Liver (tissue), 9 donors: ENCODE data around the gene VPS4B. TPM values are rescaled to one million over a fixed set of nuclear protein-coding genes. Genes with fewer than 3 reads are reported as not detected.

ENCODE experiments used
- DNase-seq: peaks from one replicate; pipeline ENCODE4 v3.0.0-alpha.2; 2017; ENCODE audit warnings: low spot score
- H3K27ac ChIP-seq, 2 donors: one replicate each; pipeline ENCODE4 v1.7.0; 2013; ENCODE audit warnings: inconsistent platforms in 2 of 2, low read length in 2 of 2, control low read depth in 1 of 2, low read depth in 1 of 2, mild to moderate bottlenecking in 1 of 2
- H3K27me3 ChIP-seq, 4 donors: one replicate each; pipeline versions ENCODE4 v1.6.1 to v1.7.0; 2013; ENCODE audit warnings: low read length in 3 of 4, inconsistent platforms in 1 of 4, mild to moderate bottlenecking in 1 of 4, moderate library complexity in 1 of 4; ENCODE audit not compliant: control insufficient read depth in 4 of 4, insufficient read depth in 4 of 4
- H3K36me3 ChIP-seq, 4 donors: one replicate each; pipeline versions ENCODE4 v1.6.1 to v1.7.0; 2013; ENCODE audit warnings: low read length in 3 of 4, mild to moderate bottlenecking in 3 of 4, low read depth in 1 of 4, moderate library complexity in 1 of 4; ENCODE audit not compliant: control insufficient read depth in 4 of 4, insufficient read depth in 3 of 4
- H3K4me1 ChIP-seq, 4 donors: one replicate each; pipeline versions ENCODE4 v1.6.1 to v1.7.0; 2013; ENCODE audit warnings: low read length in 3 of 4, mild to moderate bottlenecking in 3 of 4, moderate library complexity in 1 of 4; ENCODE audit not compliant: control insufficient read depth in 4 of 4, insufficient read depth in 4 of 4
- H3K4me3 ChIP-seq, 3 donors: one replicate each; pipeline versions ENCODE4 v1.6.1 to v1.7.0; 2013; ENCODE audit warnings: low read length in 3 of 3, control low read depth in 1 of 3, low read depth in 1 of 3, mild to moderate bottlenecking in 1 of 3
- H3K9ac ChIP-seq, 2 donors: one replicate each; pipeline ENCODE4 v1.7.0; 2013; ENCODE audit warnings: low read length in 2 of 2, mild to moderate bottlenecking in 2 of 2, moderate library complexity in 2 of 2, control low read depth in 1 of 2, low read depth in 1 of 2
- H3K9me3 ChIP-seq, 4 donors: one replicate each; pipeline versions ENCODE4 v1.6.1 to v1.7.0; 2013; ENCODE audit warnings: low read length in 3 of 4; ENCODE audit not compliant: control insufficient read depth in 4 of 4
- CTCF ChIP-seq: fragments of 150-350 bp; IDR thresholded peaks from 2 replicates; pipeline ENCODE4 v1.5.1; 2017; ENCODE audit warnings: improper control_type of control experiment, low read depth, low read length; ENCODE audit not compliant: missing input control
- EGR1 ChIP-seq, 2 donors: IDR thresholded peaks; 2 replicates each; pipeline ENCODE4 v1.6.1; 2016 to 2018; ENCODE audit warnings: antibody characterized with exemption in 2 of 2, low read depth in 2 of 2
- FOXA1 ChIP-seq: IDR thresholded peaks from 2 replicates; pipeline ENCODE4 v1.6.1; 2016; ENCODE audit warnings: antibody characterized with exemption
- FOXA2 ChIP-seq: IDR thresholded peaks from 2 replicates; pipeline ENCODE4 v1.6.1; 2016; ENCODE audit warnings: antibody characterized with exemption
- GABPA ChIP-seq, 2 donors: IDR thresholded peaks in 1 of 2; conservative IDR thresholded peaks in 1 of 2; 2 replicates each; pipeline ENCODE4 v1.6.1; 2016; ENCODE audit warnings: antibody characterized with exemption in 2 of 2, mild to moderate bottlenecking in 1 of 2, moderate library complexity in 1 of 2
- HNF4G ChIP-seq: IDR thresholded peaks from 2 replicates; pipeline ENCODE4 v1.6.1; 2016; ENCODE audit warnings: antibody characterized with exemption
- JUND ChIP-seq, 2 donors: IDR thresholded peaks; 2 replicates each; pipeline ENCODE4 v1.6.1; 2016; ENCODE audit warnings: antibody characterized with exemption in 2 of 2
- MAX ChIP-seq: IDR thresholded peaks from 2 replicates; pipeline ENCODE4 v1.6.1; 2016; ENCODE audit warnings: antibody characterized with exemption
- NR2F2 ChIP-seq: IDR thresholded peaks from 2 replicates; pipeline ENCODE4 v1.6.1; 2016; ENCODE audit warnings: antibody characterized with exemption
- RAD21 ChIP-seq, 2 donors: IDR thresholded peaks; 2 replicates each; pipeline ENCODE4 v1.6.1; 2016; ENCODE audit warnings: antibody characterized with exemption in 2 of 2, mild to moderate bottlenecking in 2 of 2
- REST ChIP-seq: IDR thresholded peaks from 2 replicates; pipeline ENCODE4 v1.6.1; 2016; ENCODE audit warnings: antibody characterized with exemption, mild to moderate bottlenecking
- SP1 ChIP-seq: IDR thresholded peaks from 2 replicates; pipeline ENCODE4 v1.6.1; 2018; ENCODE audit warnings: antibody characterized with exemption, mild to moderate bottlenecking
- TAF1 ChIP-seq: conservative IDR thresholded peaks from 2 replicates; pipeline ENCODE4 v1.6.1; 2016; ENCODE audit warnings: antibody characterized with exemption, mild to moderate bottlenecking
- YY1 ChIP-seq: IDR thresholded peaks from 2 replicates; pipeline ENCODE4 v1.6.1; 2016; ENCODE audit warnings: antibody characterized with exemption, mild to moderate bottlenecking
- ZBTB33 ChIP-seq: IDR thresholded peaks from 2 replicates; pipeline ENCODE4 v1.6.1; 2016; ENCODE audit warnings: antibody characterized with exemption
- WGBS: extraction: QIAGEN DNeasy Blood & Tissue Kit; methylation state at CpG from one replicate; pipeline ENCODE4 v1.1.7; 2013; 5-methylcytosine and 5-hydroxymethylcytosine counted together
- polyA plus RNA-seq, 2 donors: library from polyadenylated mRNA; stranded (reverse) in 1 of 2; unstranded in 1 of 2; fragments of 200-250 nt in 1 of 2; fragments of >200 nt in 1 of 2; fragmentation: Nextera tagmentation in 1 of 2; extraction: Ambion mirVana in 1 of 2; gene quantifications; one replicate each; pipeline versions ENCODE4 v1.2.1 to v1.2.3, GENCODE V29; 2013 to 2015
- total RNA-seq, 2 donors: library from RNA; depleted of rRNA; stranded (reverse); fragments of >200 nt; gene quantifications; one replicate each; pipeline ENCODE4 v1.2.3, GENCODE V29; 2014
- donor health status: healthy.
- donor health status: healthy.
- donor health status: healthy.
- donor health status: healthy.
- donor health status: healthy.

The VPS4B gene
- total and polyA plus RNA-seq, 4 donors = 12.2 to 20.6 (median 18.2) TPM

- no peak overlapping the region for H3K27ac ChIP-seq
- WGBS = 91% methylated on average over 12 of the region's 12 CpGs
- H3K27me3 ChIP-seq = no peaks in the 10 kb centered on the region
- no peak for DNase-seq
- no peaks in the 10 kb centered on the region for H3K36me3 ChIP-seq
- H3K9ac ChIP-seq = no peak overlapping the region
- no peaks in the 10 kb centered on the region for H3K4me1 ChIP-seq
- no peak overlapping the region for H3K4me3 ChIP-seq
- H3K9me3 ChIP-seq = no peaks in the 10 kb centered on the region
- TF ChIP-seq FOXA2 = no peak
Observed at GRCh38 chr18:63470751-63471150, 48.5 kb upstream of the VPS4B start.

- WGBS = 94% methylated on average over 3 of the region's 3 CpGs
- no peaks in the 10 kb centered on the region for H3K9me3 ChIP-seq
- H3K36me3 ChIP-seq = no peaks in the 10 kb centered on the region
- no peak overlapping the region for H3K4me3 ChIP-seq
- no peaks in the 10 kb centered on the region for H3K4me1 ChIP-seq
- H3K27me3 ChIP-seq = no peaks in the 10 kb centered on the region
- no peak for DNase-seq
- no peak overlapping the region for H3K9ac ChIP-seq
- no peak for TF ChIP-seq REST
- TF ChIP-seq TAF1 = no peak
- no peak for TF ChIP-seq HNF4G
- TF ChIP-seq RAD21 (IDR thresholded peaks at IDR 0.05) = no peak
- no peak for TF ChIP-seq CTCF
- TF ChIP-seq FOXA1 = no peak
- TF ChIP-seq JUND (IDR thresholded peaks at IDR 0.05) = no peak
- TF ChIP-seq SP1 = no peak
- H3K27ac ChIP-seq = no peak overlapping the region
Observed at GRCh38 chr18:63468575-63468974, 46.3 kb upstream of the VPS4B start.

- H3K4me1 ChIP-seq = no peaks in the 10 kb centered on the region
- no peaks in the 10 kb centered on the region for H3K27me3 ChIP-seq
- no peaks in the 10 kb centered on the region for H3K36me3 ChIP-seq
- DNase-seq = no peak
- H3K9ac ChIP-seq = no peak overlapping the region
- 76% methylated on average over 4 of the region's 4 CpGs for WGBS
- H3K4me3 ChIP-seq = no peak overlapping the region
- H3K9me3 ChIP-seq = no peaks in the 10 kb centered on the region
- no peak overlapping the region for H3K27ac ChIP-seq
- TF ChIP-seq YY1 (no peak), HNF4G (no peak), GABPA (IDR thresholded peaks at IDR 0.05 in 1 of 2, conservative IDR thresholded peaks at IDR 0.05 in 1 of 2) (no peak), REST (no peak), NR2F2 (no peak), RAD21 (IDR thresholded peaks at IDR 0.05) (no peak), SP1 (no peak), JUND (IDR thresholded peaks at IDR 0.05) (no peak), ZBTB33 (no peak), EGR1 (IDR thresholded peaks at IDR 0.05; ENCODE audit: low read depth in 2 of 2) (no peak), MAX (no peak), CTCF (no peak)
Observed at GRCh38 chr18:63467699-63468098, 45.4 kb upstream of the VPS4B start.
